GM12878 (cell line): ENCODE data around the gene TMC5. TPM values are rescaled to one million over a fixed set of nuclear protein-coding genes. Genes with fewer than 3 reads are reported as not detected.
A peak's percentile ranks its signal among the peaks of the same experiment; 100 is the strongest.

ENCODE experiments used
- CHD2 ChIP-seq: IDR thresholded peaks from 2 replicates; pipeline ENCODE4 v1.6.1; 2011; ENCODE audit warnings: low read depth, low read length, improper control_type of control experiment, borderline replicate concordance
- CREM ChIP-seq: IDR thresholded peaks from 2 replicates; pipeline ENCODE4 v1.6.1; 2014; ENCODE audit warnings: antibody characterized with exemption, low read depth
- GABPA ChIP-seq: IDR thresholded peaks from 2 replicates; pipeline ENCODE4 v1.6.1; 2014; ENCODE audit warnings: antibody characterized with exemption, low read depth, mild to moderate bottlenecking, inconsistent platforms
- GATAD2B ChIP-seq: fragments of 450-650 bp; conservative IDR thresholded peaks from 2 replicates; pipeline ENCODE4 v1.6.1; 2017; ENCODE audit warnings: low read depth, mild to moderate bottlenecking, moderate library complexity
- HCFC1 ChIP-seq: fragments of 150-350 bp; IDR thresholded peaks from 2 replicates; pipeline ENCODE4 v1.6.1; 2014; ENCODE audit warnings: low read length
- HDAC2 ChIP-seq: fragments of 200-600 bp; sonication (generic); IDR thresholded peaks from 2 replicates; pipeline ENCODE4 v1.6.1; 2017
- IRF3 ChIP-seq: fragments of 450-650 bp; IDR thresholded peaks from 2 replicates; pipeline ENCODE4 v1.6.1; 2014; ENCODE audit warnings: mild to moderate bottlenecking
- MYC ChIP-seq: IDR thresholded peaks from 2 replicates; pipeline ENCODE4 v1.6.1; 2011; ENCODE audit warnings: mild to moderate bottlenecking, low read length, moderate library complexity, inconsistent platforms; ENCODE audit not compliant: insufficient read depth, insufficient replicate concordance, insufficient read length, severe bottlenecking
- NFXL1 ChIP-seq: fragments of 450-650 bp; IDR thresholded peaks from 2 replicates; pipeline ENCODE4 v1.6.1; 2017; ENCODE audit warnings: antibody characterized with exemption, mild to moderate bottlenecking, borderline replicate concordance
- PRDM15 ChIP-seq: fragments of 450-650 bp; formaldehyde crosslinking; IDR thresholded peaks from 2 replicates; pipeline ENCODE4 v1.4.0; 2020; ENCODE audit warnings: mild to moderate bottlenecking, moderate library complexity
- SIX5 ChIP-seq: IDR thresholded peaks from 2 replicates; pipeline ENCODE4 v1.6.1; 2011; ENCODE audit warnings: mild to moderate bottlenecking, low read depth, low read length, moderate library complexity; ENCODE audit not compliant: severe bottlenecking
- SMARCA5 ChIP-seq: fragments of 450-650 bp; IDR thresholded peaks from 2 replicates; pipeline ENCODE4 v1.6.1; 2017; ENCODE audit warnings: mild to moderate bottlenecking
- SREBF1 ChIP-seq: IDR thresholded peaks from 2 replicates; pipeline ENCODE4 v1.6.1; 2012; ENCODE audit warnings: mild to moderate bottlenecking, low read length
- STAT1 ChIP-seq: fragments of 450-650 bp; conservative IDR thresholded peaks from 2 replicates; pipeline ENCODE4 v1.6.1; 2014; ENCODE audit warnings: antibody characterized with exemption, mild to moderate bottlenecking
- TCF3 ChIP-seq: IDR thresholded peaks from 2 replicates; pipeline ENCODE4 v1.6.1; 2012; ENCODE audit warnings: low read depth, mild to moderate bottlenecking, low read length, borderline replicate concordance; ENCODE audit not compliant: insufficient read depth
- YY1 ChIP-seq: IDR thresholded peaks from 2 replicates; pipeline ENCODE4 v1.6.1; 2011; ENCODE audit warnings: low read depth, mild to moderate bottlenecking, low read length
- ZNF207 ChIP-seq: fragments of 450-650 bp; IDR thresholded peaks from 2 replicates; pipeline ENCODE4 v1.6.1; 2014; ENCODE audit warnings: antibody characterized with exemption, mild to moderate bottlenecking, borderline replicate concordance
- polyA plus RNA-seq, 11 experiments: library from polyadenylated mRNA; depleted of rRNA in 4 of 11; unstranded in 6 of 11; stranded (reverse) in 5 of 11; fragments of >200 nt; fragmentation: Nextera tagmentation in 4 of 11; fragmentation: Illumina TruSeq in 1 of 11; extraction: Ambion mirVana in 4 of 11; extraction: Trizol in 1 of 11; gene quantifications; 1 replicate in 1 of 11; 2 replicates in 10 of 11; pipeline versions ENCODE4 v1.2.1 to v1.2.3, GENCODE V29; 2011 to 2016; ENCODE audit warnings: inconsistent platforms in 2 of 11, missing spikeins in 2 of 11, low read depth in 1 of 11
- total RNA-seq, 4 experiments: library from RNA; depleted of rRNA in 3 of 4; stranded (reverse); fragments of >200 nt in 3 of 4; fragmentation: Illumina TruSeq in 1 of 4; extraction: Trizol in 1 of 4; gene quantifications; 2 replicates each; pipeline versions ENCODE4 v1.2.1 to v1.2.3, GENCODE V29; 2013 to 2021
- TF ChIP-seq, protein P1 (sequence below): fragments of 450-650 bp; IDR thresholded peaks from 2 replicates; pipeline ENCODE4 v1.6.1; 2017; ENCODE audit warnings: antibody characterized with exemption, mild to moderate bottlenecking, moderate library complexity
- TF ChIP-seq, protein P2 (sequence below): fragments of 450-650 bp; IDR thresholded peaks from 2 replicates; pipeline ENCODE4 v1.6.1; 2017; ENCODE audit warnings: mild to moderate bottlenecking, low read depth, inconsistent platforms; ENCODE audit not compliant: poor library complexity, severe bottlenecking

TMC5 gene
- total and polyA plus RNA-seq, 10 of the 15 experiments (the other 5 are each of a cell fraction or from before 2014, with no cell fraction given): 0.01 to 0.10 (median 0.07) TPM; not detected in 5

DNA sequence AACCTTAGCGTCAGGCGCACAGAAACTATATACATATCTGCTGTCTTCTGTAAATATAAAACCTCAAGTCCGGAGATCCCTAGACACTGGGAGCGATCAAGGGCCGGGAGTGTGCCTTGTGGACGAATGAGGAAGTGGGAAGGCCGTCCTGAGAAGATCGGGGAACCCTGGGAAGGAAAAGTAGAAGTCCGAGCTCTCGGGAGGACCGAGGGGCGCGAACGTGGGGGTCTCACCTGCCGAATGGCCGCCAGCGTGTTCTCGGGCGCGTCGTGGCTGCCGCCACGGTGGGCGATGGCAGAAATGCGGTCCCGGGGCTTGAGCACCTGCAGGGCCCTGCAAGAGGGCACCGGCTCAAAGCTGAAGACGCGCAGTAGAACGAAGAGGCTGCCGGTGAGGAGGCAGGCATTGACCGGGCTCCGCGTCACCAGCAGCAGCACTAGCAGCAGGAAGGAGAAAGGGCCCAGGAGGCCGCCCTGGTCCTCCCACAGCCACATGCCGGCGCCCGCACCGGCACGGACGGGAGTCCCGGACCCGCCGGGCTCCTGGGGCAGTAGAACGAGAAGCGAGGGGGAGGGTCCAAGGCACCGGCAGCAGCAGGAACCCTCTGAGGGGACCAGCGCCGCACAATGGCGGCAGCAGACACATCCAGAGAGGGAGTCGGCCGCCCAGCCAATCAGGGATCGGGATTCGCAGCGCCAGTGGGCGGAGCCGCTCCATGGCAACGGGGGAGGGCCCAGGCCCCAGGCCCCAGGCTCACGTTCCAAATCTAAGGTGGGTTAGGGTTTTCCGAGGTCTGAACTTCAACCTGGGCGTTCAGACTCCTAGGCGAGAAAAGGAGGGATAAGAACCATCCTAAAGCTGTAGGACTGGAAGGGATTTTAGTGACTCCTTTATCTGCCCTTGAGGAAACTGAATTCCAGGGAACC, 104.1 kb downstream of the TMC5 start, which contains the start of gene GDE1 (continued):
- TF ChIP-seq IRF3: peak; percentile 11; the same call in 1 of the 2 replicates
- TF ChIP-seq, protein P1, sequence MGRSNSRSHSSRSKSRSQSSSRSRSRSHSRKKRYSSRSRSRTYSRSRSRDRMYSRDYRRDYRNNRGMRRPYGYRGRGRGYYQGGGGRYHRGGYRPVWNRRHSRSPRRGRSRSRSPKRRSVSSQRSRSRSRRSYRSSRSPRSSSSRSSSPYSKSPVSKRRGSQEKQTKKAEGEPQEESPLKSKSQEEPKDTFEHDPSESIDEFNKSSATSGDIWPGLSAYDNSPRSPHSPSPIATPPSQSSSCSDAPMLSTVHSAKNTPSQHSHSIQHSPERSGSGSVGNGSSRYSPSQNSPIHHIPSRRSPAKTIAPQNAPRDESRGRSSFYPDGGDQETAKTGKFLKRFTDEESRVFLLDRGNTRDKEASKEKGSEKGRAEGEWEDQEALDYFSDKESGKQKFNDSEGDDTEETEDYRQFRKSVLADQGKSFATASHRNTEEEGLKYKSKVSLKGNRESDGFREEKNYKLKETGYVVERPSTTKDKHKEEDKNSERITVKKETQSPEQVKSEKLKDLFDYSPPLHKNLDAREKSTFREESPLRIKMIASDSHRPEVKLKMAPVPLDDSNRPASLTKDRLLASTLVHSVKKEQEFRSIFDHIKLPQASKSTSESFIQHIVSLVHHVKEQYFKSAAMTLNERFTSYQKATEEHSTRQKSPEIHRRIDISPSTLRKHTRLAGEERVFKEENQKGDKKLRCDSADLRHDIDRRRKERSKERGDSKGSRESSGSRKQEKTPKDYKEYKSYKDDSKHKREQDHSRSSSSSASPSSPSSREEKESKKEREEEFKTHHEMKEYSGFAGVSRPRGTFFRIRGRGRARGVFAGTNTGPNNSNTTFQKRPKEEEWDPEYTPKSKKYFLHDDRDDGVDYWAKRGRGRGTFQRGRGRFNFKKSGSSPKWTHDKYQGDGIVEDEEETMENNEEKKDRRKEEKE: no peak
- TF ChIP-seq SREBF1: no peak
- TF ChIP-seq GATAD2B: peak; percentile 84
- no peak for TF ChIP-seq GABPA
- TF ChIP-seq YY1: peak; percentile 95
- TF ChIP-seq, protein P2, sequence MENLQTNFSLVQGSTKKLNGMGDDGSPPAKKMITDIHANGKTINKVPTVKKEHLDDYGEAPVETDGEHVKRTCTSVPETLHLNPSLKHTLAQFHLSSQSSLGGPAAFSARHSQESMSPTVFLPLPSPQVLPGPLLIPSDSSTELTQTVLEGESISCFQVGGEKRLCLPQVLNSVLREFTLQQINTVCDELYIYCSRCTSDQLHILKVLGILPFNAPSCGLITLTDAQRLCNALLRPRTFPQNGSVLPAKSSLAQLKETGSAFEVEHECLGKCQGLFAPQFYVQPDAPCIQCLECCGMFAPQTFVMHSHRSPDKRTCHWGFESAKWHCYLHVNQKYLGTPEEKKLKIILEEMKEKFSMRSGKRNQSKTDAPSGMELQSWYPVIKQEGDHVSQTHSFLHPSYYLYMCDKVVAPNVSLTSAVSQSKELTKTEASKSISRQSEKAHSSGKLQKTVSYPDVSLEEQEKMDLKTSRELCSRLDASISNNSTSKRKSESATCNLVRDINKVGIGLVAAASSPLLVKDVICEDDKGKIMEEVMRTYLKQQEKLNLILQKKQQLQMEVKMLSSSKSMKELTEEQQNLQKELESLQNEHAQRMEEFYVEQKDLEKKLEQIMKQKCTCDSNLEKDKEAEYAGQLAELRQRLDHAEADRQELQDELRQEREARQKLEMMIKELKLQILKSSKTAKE: no peak
- TF ChIP-seq HCFC1: 0 out of 2 replicates have a peak, but pooled peaks have one; percentile 14
- TF ChIP-seq CHD2: peak; percentile 72; the same call in 1 of the 2 replicates
- TF ChIP-seq HDAC2: no peak
- TF ChIP-seq MYC: no peak
- TF ChIP-seq PRDM15 (CRISPR knock-in tag): no peak
- TF ChIP-seq SIX5: no peak
- 0 out of 2 replicates have a peak, but pooled peaks have one; percentile 63 for TF ChIP-seq SMARCA5
- TF ChIP-seq ZNF207: no peak; the same call in 1 of the 2 replicates
- TF ChIP-seq CREM: no peak
- no peak for TF ChIP-seq NFXL1
- TF ChIP-seq STAT1: peak; percentile 14; the same call in 1 of the 2 replicates
- TF ChIP-seq TCF3: no peak
